HT1080 (cell line): ENCODE data around the gene R3HDM4. TPM values are rescaled to one million over a fixed set of nuclear protein-coding genes. Genes with fewer than 3 reads are reported as not detected.
A peak's percentile ranks its signal among the peaks of the same experiment; 100 is the strongest.

Experiments
- DNase-seq: peaks from one replicate; pipeline ENCODE4 v3.0.0-alpha.2; 2015; ENCODE audit warnings: low read depth
- total RNA-seq: library from RNA; depleted of rRNA; stranded (reverse); fragments of >200 nt; shearing (Covaris generic); gene quantifications from 2 replicates; pipeline ENCODE4 v1.2.3, GENCODE V29; 2014

R3HDM4 gene
- total RNA-seq, 1 experiment from 2014 or later: 42.2 TPM

DNA sequence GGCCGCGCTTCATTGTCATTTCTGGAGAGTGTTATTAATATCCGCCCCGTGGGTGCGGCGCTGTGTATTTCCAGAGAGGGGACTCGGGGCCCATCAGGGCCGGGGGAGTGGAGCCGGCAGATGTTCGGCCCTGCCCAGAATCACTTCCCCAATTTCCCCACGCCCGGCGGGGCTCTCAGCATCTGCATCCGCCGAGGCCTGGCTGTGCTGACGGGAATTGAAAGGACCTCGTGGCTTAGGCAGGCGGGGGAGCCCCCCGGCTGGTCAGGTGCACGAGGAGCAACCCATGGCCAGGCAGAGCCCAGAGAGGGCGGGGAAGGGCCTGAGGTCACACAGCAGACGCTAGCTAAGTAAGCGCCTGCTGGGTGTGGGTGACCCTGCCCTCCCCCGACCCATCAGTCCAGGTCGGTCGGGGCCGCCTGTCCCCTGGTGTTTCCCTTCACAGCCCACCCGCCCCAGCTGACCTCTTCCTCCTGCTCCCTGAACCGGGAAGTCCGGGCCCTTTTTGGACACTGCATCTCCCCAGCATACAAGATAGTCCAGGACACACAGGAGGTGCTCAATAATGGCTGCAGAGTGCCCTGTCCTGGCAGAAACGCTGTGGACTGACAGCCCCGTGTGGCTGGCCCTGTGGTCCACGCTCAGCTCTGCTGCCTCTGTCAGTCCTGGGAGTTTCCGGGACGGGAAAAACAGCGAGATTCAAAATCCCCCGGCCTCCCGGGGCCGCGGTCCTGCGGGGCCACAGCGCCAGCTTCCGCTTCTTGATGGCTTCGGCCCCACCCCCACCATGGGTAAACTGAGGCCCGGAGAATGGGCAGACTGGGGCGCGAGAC lies 34.9 kb upstream of the R3HDM4 start:
- DNase-seq: no peak

DNA sequence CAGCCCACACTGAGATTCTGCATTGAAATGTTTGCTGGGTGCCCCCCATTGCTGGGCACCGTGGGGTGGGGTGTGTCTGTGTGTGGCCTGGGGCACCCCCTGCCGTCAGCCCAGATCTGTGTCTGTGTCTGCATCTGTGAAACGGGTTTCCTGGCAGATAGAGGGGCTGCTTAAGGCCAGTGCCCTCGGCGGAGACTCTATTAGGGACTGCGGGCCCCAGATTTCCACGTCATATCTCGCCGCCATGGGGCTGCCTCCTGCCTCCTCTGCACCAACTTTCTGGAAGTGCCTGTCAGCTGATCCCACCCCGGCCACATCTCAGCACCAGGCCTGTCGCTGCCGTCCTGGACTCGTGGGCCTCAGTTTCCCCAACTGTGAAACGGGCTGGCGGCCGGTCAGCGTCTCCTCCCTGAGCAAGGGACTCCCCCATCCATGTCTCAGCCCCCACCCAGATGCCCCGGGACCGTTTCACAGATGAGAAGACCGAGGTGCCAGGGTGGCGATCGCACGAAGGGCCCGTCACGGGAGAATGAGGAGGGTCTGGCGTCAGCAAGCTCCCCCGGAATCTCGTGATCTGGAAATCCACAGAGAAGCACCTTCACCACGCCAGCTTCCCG lies 34.2 kb upstream of the R3HDM4 start:
- no peak for DNase-seq

- DNase-seq: no peak
Observed at GRCh38 chr19:945401-946252, 32.6 kb upstream of the R3HDM4 start.

DNA sequence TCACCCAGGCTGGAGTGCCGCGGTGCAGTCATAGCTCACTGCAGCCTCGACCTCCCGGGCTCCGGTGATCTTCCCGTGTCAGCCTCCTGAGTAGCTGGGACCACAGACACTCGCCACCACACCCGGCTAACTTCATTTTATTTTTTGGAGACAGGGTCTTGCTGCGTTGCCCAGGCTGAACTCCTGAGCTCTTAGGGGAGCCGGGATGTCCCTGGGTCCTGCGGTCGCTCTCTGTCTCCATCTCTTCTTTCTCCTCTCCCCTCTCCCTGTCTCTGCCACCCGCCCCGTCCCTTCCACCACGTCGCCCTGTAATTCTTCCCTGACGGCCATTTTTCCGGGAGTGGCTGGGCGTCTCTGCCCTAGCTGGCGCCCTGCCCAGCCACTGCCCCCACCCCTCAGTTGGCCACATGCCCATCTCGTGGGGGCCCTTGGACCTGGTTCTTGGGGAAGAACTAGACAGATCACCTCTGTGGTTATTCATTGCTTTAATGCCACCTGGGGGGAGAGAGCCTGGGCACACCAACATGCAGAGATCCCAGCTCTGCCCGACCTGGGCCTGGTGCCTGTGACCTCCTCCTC lies 31.7 kb upstream of the R3HDM4 start:
- no peak for DNase-seq

- DNase-seq: no peak
Observed at GRCh38 chr19:944171-944567, 31.1 kb upstream of the R3HDM4 start.

DNA sequence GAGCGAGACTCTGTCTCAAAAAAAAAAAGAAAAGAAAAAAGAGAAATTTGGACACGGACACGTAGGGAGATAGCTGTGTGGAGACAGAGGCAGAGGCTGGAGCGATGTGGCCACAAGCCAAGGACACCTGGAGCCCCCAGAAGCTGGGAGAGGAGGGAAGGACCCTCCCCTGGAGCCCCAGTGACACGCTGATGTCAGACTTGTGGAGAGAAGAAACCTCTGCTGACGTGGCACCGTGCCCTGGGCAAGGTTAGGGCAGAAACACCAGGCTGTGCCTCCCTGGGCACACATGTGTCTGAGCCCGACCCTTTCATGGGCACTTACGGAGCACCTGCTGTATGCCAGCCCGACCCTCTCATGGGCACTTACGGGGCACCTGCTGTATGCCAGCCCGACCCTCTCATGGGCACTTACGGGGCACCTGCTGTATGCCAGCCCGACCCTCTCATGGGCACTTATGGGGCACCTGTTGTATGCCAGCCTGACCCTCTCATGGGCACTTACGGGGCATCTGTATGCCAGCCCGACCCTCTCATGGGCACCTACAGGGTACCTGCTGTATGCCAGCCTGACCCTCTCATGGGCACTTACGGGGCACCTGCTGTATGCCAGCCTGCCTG lies 30.6 kb upstream of the R3HDM4 start:
- no peak for DNase-seq

DNA sequence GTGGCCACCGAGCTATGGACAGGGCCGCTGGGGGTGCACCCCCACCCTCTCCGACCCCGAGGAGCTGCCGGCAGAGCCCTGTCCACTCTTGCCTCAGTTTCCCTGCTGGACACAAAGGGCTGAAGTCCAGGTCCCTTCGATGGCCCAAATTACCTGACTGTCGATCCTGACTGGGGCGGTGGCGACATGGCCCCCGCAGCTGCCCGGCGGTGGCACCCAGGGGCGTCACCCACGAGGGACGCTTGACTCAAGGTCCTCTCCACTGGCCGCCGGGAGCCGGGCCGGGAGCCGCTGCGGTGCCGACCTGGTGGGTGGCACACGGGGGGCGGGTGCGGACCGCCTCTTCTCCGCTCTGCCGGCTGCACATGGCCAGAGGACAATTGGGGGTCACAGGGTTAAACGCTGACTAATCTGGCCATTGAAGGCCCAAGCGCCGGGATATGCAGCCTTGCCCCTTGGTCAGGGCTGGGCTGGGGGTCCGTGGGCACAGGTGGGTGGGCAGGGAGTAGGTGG lies 29.2 kb upstream of the R3HDM4 start:
- no peak for DNase-seq

- DNase-seq: no peak
Observed at GRCh38 chr19:941292-942132, 28.5 kb upstream of the R3HDM4 start.

DNA sequence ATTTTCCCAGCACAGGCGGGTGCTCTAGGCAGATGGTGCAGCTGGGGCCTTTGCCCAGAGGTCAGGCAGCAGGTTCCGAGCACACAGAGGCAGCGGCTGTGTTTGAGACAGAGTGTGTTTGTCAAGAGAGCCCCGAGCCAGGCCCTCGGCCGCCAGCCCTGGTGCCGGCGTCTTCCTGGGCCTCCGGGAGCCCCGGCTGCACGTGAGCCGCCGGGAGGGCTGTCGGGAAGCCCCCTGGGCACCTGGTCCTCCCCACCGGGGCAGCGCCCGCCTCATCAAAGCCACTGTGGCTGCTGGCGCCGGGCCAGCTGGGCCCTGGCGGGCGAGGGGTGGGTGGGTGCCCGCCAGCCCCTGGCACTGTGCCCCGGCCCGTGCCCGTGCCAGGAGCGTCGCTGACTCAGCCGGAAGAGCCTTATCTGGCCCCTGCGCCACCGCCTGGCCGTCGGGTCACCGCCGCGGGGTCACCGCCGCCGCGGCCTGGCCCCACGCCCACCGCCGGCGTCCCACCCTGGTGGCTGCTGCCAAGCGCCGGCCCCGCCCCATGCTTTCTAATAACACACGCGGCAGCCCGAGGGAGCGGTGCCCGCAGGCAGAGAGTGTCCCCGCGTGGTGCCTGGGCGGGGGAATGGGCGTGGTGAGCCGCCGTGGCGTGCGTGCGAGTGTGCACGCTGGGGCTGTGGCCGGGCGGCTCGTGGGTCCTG lies 27.7 kb upstream of the R3HDM4 start:
- DNase-seq: peak; percentile 73

- no peak for DNase-seq
Observed at GRCh38 chr19:939922-940321, 26.9 kb upstream of the R3HDM4 start.

DNA sequence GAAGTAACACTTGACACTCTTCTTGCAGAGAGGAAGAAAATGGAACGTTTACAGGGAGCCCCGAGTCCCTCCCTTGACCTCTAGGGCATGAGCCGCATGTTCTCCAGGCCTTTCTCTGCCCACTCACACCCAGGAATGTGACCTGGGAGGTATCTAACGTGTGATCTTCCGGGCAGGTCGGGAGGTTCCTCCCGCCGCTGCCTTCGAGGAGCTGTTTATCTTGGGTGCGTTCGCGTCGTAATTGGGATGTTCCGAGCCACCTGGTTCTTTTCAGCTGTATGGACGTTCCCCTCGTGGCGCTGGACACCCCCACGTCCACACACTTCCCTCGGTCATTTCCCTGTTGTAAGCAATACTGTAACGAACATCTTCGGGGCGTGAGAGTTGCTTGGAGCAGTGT lies 26.4 kb upstream of the R3HDM4 start:
- no peak for DNase-seq

- DNase-seq: no peak
Observed at GRCh38 chr19:938233-938923, 25.4 kb upstream of the R3HDM4 start.

DNA sequence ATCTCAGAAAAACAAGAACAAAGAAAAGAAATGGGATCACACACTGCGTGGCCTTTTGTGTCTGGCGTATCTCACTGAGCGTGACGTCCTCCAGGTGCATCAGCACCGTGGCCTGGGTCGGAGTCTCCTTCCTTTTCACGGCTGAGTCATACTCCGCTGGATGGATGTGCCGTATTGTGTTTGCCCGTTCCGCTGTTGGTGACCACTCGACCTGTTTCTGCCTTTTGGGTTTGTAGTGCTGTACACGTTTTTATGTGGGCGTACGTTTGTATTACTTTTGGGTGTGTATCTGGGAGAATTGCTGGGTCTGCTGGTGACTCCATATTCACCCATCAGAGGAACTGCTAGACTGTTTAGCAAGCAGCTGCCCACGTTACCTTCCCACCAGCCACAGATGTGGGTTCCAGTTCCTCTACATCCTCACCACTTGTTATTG lies 24.3 kb upstream of the R3HDM4 start:
- no peak for DNase-seq

DNA sequence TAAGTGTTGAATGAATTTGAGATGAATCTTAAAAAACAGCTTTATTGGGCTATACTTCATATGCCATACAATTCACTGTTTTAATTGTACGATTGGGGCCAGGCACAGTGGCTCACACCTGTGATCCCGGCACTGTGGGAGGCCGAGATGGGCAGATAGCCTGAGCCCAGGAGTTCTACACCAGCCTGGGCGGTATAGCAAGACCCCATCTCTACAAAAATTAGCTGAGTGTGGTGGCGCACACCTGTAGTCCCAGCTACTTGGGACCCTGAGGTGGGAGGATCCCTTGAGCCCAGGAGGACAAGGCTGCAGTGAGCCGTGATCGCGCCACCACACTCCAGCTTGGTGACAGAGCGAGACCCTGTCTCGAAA lies 23.1 kb upstream of the R3HDM4 start:
- no peak for DNase-seq

DNA sequence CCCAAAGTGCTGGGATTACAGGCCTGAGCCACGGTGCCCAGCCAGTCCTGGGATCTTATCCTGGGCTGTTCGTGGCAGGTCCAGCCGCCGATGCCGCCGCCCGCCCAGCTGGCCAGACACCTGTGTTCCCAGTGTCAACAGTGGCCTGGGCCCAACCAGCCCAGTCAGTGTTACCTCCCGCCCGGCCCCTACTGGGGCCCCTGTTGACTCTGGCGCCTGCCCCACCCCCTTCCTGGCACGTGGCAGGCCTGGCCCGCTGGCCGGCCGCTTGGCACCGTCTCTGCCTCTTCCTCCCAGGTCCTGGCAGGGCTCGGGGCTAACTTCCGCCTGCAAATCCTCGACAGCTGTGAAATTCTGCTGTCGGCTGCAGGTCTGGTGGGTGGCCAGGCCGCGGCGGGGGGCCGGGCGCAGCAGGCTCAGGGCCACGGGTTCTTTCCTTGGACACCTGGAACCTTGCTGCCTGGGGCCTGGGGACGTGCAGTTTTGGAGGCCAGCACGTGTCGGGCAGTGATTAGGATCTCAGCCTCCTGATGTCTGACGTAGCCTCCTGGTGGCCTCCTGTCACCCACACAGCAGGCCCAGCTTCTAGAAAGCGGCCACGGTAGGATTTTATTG lies 22.0 kb upstream of the R3HDM4 start:
- DNase-seq: no peak

DNA sequence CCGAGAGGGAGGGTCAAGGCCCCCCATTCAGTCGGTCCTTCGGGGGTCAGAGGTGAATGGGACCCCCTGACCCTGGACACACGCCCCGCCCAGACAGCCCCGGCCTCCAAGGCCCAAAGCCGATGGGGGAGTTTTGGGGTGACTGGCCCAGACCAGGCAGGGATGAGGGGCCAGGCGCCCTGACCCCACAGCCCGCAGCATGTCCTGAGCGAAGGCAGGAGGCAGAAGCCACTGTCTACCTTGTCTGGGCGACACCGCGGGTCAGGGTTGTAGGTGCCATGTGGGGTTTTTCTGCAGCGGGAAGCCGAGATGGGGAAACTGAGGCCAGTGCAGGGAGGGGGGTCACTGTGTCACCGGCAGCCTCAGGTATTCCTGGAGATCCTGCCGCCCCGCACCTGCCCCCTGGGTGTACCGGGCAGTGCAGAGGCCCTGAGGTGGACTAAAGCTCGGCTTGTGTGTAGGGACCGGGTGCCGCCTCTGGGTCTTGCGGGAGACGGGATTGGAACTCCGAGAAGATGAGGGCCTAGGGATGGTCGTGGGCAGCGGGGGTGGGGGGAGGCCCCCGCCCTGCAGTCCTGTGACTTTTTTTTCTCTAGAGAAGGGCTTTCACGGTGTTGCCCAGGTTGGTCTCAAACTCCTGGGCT lies 21.3 kb upstream of the R3HDM4 start:
- no peak for DNase-seq

- DNase-seq: no peak
Observed at GRCh38 chr19:933553-933882, 20.5 kb upstream of the R3HDM4 start.
